Loucy (cell line): ENCODE measurements around the gene ATAD3C.
"Not testable (repeated sequence)": the region's sequence is repeated elsewhere in the genome, so short reads cannot be mapped to it uniquely, and the experiment has no call there.

ENCODE experiments used
- EZH2phosphoT487 ChIP-seq: fragments of 200-600 bp; IDR thresholded peaks from 2 replicates; pipeline ENCODE4 v1.6.1; 2018; ENCODE audit warnings: antibody characterized with exemption, mild to moderate bottlenecking, moderate library complexity, borderline replicate concordance
- TF ChIP-seq, protein P1 (sequence below): fragments of 200-600 bp; sonication (generic); conservative IDR thresholded peaks from 2 replicates; pipeline ENCODE4 v1.5.1; 2014; ENCODE audit warnings: mild to moderate bottlenecking, antibody characterized with exemption, low read length

DNA sequence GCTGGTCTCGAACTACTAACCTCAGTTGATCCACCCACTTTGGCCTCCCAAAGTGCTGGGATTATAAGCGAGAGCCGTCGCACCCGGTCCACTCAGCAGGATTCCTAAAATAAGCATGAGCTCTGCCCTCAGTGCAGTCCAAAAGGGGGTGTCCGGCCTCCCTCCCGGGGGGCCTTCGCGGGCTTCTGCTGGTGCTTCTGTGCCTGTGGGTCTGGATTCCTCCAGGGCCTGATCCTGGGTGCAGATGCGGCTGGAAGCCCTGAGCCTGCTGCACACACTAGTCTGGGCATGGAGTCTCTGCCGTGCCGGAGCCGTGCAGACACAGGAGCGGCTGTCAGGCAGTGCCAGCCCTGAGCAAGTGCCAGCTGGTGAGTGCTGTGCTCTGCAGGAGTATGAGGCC, 67.4 kb downstream of the ATAD3C start:
- TF ChIP-seq, protein P1, sequence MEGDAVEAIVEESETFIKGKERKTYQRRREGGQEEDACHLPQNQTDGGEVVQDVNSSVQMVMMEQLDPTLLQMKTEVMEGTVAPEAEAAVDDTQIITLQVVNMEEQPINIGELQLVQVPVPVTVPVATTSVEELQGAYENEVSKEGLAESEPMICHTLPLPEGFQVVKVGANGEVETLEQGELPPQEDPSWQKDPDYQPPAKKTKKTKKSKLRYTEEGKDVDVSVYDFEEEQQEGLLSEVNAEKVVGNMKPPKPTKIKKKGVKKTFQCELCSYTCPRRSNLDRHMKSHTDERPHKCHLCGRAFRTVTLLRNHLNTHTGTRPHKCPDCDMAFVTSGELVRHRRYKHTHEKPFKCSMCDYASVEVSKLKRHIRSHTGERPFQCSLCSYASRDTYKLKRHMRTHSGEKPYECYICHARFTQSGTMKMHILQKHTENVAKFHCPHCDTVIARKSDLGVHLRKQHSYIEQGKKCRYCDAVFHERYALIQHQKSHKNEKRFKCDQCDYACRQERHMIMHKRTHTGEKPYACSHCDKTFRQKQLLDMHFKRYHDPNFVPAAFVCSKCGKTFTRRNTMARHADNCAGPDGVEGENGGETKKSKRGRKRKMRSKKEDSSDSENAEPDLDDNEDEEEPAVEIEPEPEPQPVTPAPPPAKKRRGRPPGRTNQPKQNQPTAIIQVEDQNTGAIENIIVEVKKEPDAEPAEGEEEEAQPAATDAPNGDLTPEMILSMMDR, result not testable (repeated sequence)
- TF ChIP-seq EZH2phosphoT487, result not testable (repeated sequence)
